ENCODE measurements around the gene ID3.

DNA sequence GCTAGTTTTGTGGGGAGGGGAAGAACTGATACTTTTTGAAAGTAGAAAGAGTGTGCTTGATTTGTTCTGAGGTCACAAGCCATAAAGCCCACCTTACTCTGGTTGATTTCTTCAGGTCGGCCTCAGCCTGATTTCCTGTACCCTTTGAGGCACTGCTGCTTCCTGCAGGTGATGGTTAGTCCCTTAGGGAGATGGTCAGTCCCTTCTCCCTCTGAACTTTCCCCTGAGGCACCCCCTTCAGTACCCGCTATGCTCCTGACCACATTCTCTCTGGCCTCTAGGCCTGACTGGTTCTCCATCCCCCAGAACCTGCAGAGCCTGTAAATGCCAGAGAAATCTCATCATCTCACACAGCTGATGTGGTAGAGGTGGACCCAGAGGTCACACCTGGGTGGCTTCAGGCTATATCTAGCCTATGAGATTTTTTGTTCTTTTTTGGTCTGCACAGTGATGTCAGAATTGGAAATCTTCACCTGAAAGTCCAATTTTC, 15.0 kb upstream of the ID3 start:
- TF ChIP-seq, protein P1, sequence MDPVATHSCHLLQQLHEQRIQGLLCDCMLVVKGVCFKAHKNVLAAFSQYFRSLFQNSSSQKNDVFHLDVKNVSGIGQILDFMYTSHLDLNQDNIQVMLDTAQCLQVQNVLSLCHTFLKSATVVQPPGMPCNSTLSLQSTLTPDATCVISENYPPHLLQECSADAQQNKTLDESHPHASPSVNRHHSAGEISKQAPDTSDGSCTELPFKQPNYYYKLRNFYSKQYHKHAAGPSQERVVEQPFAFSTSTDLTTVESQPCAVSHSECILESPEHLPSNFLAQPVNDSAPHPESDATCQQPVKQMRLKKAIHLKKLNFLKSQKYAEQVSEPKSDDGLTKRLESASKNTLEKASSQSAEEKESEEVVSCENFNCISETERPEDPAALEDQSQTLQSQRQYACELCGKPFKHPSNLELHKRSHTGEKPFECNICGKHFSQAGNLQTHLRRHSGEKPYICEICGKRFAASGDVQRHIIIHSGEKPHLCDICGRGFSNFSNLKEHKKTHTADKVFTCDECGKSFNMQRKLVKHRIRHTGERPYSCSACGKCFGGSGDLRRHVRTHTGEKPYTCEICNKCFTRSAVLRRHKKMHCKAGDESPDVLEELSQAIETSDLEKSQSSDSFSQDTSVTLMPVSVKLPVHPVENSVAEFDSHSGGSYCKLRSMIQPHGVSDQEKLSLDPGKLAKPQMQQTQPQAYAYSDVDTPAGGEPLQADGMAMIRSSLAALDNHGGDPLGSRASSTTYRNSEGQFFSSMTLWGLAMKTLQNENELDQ (tag by site-specific recombination; IDR thresholded peaks at IDR 0.05; ENCODE audit: low read depth), result no peak
- TF ChIP-seq, protein P2, sequence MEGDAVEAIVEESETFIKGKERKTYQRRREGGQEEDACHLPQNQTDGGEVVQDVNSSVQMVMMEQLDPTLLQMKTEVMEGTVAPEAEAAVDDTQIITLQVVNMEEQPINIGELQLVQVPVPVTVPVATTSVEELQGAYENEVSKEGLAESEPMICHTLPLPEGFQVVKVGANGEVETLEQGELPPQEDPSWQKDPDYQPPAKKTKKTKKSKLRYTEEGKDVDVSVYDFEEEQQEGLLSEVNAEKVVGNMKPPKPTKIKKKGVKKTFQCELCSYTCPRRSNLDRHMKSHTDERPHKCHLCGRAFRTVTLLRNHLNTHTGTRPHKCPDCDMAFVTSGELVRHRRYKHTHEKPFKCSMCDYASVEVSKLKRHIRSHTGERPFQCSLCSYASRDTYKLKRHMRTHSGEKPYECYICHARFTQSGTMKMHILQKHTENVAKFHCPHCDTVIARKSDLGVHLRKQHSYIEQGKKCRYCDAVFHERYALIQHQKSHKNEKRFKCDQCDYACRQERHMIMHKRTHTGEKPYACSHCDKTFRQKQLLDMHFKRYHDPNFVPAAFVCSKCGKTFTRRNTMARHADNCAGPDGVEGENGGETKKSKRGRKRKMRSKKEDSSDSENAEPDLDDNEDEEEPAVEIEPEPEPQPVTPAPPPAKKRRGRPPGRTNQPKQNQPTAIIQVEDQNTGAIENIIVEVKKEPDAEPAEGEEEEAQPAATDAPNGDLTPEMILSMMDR (tag by site-specific recombination; IDR thresholded peaks at IDR 0.05), result no peak
- no peak for TF ChIP-seq ZNF292 (tag by site-specific recombination; IDR thresholded peaks at IDR 0.05; ENCODE audit: borderline replicate concordance, low read depth)
- TF ChIP-seq ZNF146 (tag by site-specific recombination; IDR thresholded peaks at IDR 0.05), result no peak
- TF ChIP-seq, protein P3, sequence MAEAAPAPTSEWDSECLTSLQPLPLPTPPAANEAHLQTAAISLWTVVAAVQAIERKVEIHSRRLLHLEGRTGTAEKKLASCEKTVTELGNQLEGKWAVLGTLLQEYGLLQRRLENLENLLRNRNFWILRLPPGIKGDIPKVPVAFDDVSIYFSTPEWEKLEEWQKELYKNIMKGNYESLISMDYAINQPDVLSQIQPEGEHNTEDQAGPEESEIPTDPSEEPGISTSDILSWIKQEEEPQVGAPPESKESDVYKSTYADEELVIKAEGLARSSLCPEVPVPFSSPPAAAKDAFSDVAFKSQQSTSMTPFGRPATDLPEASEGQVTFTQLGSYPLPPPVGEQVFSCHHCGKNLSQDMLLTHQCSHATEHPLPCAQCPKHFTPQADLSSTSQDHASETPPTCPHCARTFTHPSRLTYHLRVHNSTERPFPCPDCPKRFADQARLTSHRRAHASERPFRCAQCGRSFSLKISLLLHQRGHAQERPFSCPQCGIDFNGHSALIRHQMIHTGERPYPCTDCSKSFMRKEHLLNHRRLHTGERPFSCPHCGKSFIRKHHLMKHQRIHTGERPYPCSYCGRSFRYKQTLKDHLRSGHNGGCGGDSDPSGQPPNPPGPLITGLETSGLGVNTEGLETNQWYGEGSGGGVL (tag by site-specific recombination; IDR thresholded peaks at IDR 0.05), result no peak
- TF ChIP-seq ZNF335 (tag by site-specific recombination; conservative IDR thresholded peaks at IDR 0.05), result no peak
- no peak for TF ChIP-seq ZNF19 (tag by site-specific recombination; IDR thresholded peaks at IDR 0.05; ENCODE audit: low read depth)
- TF ChIP-seq ZFP3 (tag by site-specific recombination; IDR thresholded peaks at IDR 0.05; ENCODE audit: low read depth), result no peak

All from HEK293 (cell line).